Activated T-helper 1 cell treated with anti-CD3 and anti-CD28 coated beads, Interleukin-2, amount 50 U/mL, for 16 hours (primary cell): ENCODE data around the gene TACC2.

Experiments used
- DNase-seq, 2 donors: peaks; one replicate each; pipeline ENCODE4 v3.0.0-alpha.2; 2020; ENCODE audit warnings: low read depth in 1 of 2, low spot score in 1 of 2

Gene TACC2

GRCh38 chr10:122246830-122247520 lies 258.0 kb downstream of the TACC2 start:
- DNase-seq = no peak

GRCh38 chr10:122248356-122249302 lies 259.7 kb downstream of the TACC2 start:
- no peak for DNase-seq

GRCh38 chr10:122249303-122249850 lies 260.4 kb downstream of the TACC2 start:
- no peak for DNase-seq

- no peak for DNase-seq
Observed at GRCh38 chr10:122249991-122250750, 261.2 kb downstream of the TACC2 start.

GRCh38 chr10:122251459-122252255 lies 262.7 kb downstream of the TACC2 start:
- DNase-seq = no peak

- DNase-seq = no peak
Observed at GRCh38 chr10:122252805-122253204, 263.8 kb downstream of the TACC2 start.

GRCh38 chr10:122253605-122254004 lies 264.6 kb downstream of the TACC2 start:
- DNase-seq = no peak

- DNase-seq = no peak
Observed at GRCh38 chr10:122254831-122255230, 265.9 kb downstream of the TACC2 start.

GRCh38 chr10:122255509-122256301 lies 266.7 kb downstream of the TACC2 start:
- no peak for DNase-seq

GRCh38 chr10:122257041-122257440 lies 268.1 kb downstream of the TACC2 start:
- no peak for DNase-seq

GRCh38 chr10:122258136-122259074 lies 269.4 kb downstream of the TACC2 start:
- no peak for DNase-seq

GRCh38 chr10:122259075-122259466 lies 270.1 kb downstream of the TACC2 start:
- no peak for DNase-seq

GRCh38 chr10:122261584-122261983 lies 272.6 kb downstream of the TACC2 start:
- no peak for DNase-seq

GRCh38 chr10:122263971-122264370 lies 275.0 kb downstream of the TACC2 start:
- no peak for DNase-seq

- no peak for DNase-seq
Observed at GRCh38 chr10:122264436-122264835, 275.5 kb downstream of the TACC2 start.

- DNase-seq = no peak
Observed at GRCh38 chr10:122264931-122265330, 276.0 kb downstream of the TACC2 start.

- no peak for DNase-seq
Observed at GRCh38 chr10:122265896-122266295, 276.9 kb downstream of the TACC2 start.
